ENCODE data around the gene ZFP90. TPM values are rescaled to one million over a fixed set of nuclear protein-coding genes. Genes with fewer than 3 reads are reported as not detected.

ZFP90 gene
- total and polyA plus RNA-seq, 11 donors, result 4.9 to 18.1 (median 11.0) TPM

- intact Hi-C loops (cut with DNase I), result loop anchor here in 7 of 10 donors (1.0 to 10.0 kb wide), 4 partner anchors 113 to 146 kb away; no protein-coding TSS in a partner anchor
- H3K4me3 ChIP-seq, result no peak overlapping the region
- H3K36me3 ChIP-seq, result no peaks in the 10 kb centered on the region
- H3K9me3 ChIP-seq, result no peaks in the 10 kb centered on the region
- ATAC-seq (no peak), DNase-seq (no peak)
- H3K4me1 ChIP-seq, result peaks cover 0 to 14% (median 2%) of the 10 kb centered on the region in 12 donors
- no peak overlapping the region for H3K27ac ChIP-seq
- TF ChIP-seq, protein P1, sequence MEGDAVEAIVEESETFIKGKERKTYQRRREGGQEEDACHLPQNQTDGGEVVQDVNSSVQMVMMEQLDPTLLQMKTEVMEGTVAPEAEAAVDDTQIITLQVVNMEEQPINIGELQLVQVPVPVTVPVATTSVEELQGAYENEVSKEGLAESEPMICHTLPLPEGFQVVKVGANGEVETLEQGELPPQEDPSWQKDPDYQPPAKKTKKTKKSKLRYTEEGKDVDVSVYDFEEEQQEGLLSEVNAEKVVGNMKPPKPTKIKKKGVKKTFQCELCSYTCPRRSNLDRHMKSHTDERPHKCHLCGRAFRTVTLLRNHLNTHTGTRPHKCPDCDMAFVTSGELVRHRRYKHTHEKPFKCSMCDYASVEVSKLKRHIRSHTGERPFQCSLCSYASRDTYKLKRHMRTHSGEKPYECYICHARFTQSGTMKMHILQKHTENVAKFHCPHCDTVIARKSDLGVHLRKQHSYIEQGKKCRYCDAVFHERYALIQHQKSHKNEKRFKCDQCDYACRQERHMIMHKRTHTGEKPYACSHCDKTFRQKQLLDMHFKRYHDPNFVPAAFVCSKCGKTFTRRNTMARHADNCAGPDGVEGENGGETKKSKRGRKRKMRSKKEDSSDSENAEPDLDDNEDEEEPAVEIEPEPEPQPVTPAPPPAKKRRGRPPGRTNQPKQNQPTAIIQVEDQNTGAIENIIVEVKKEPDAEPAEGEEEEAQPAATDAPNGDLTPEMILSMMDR (IDR thresholded peaks at IDR 0.05), result no peak
- WGBS, 4 donors, result 95 to 100% (median 99%) methylated on average over 3 of the region's 3 CpGs
- H3K27me3 ChIP-seq, result peaks cover 0 to 9% (median 0%) of the 10 kb centered on the region in 9 donors
Observed at GRCh38 chr16:68510775-68511174, 28.3 kb upstream of the ZFP90 start.

- intact Hi-C loops (cut with DNase I), result loop anchor here in 2 of 10 donors (5.0 to 10.0 kb wide), 2 partner anchors 115 to 147 kb away; no protein-coding TSS in a partner anchor
- ATAC-seq, result no peak
- Histone ChIP-seq H3K27me3 (peaks cover 0 to 9% (median 0%) of the 10 kb centered on the region in 9 donors), H3K4me3 (no peak overlapping the region), H3K4me1 (peaks cover 0 to 14% (median 2%) of the 10 kb centered on the region in 12 donors), H3K27ac (no peak overlapping the region), H3K9me3 (no peaks in the 10 kb centered on the region), H3K36me3 (no peaks in the 10 kb centered on the region)
- DNase-seq, result no peak
- WGBS, 4 donors, result 64 to 71% (median 67%) methylated on average over 8 of the region's 8 CpGs
- TF ChIP-seq POLR2A (IDR thresholded peaks at IDR 0.05), result no peak
- TF ChIP-seq, protein P1 (IDR thresholded peaks at IDR 0.05), result no peak
Observed at GRCh38 chr16:68512183-68512582, 26.9 kb upstream of the ZFP90 start.

DNA sequence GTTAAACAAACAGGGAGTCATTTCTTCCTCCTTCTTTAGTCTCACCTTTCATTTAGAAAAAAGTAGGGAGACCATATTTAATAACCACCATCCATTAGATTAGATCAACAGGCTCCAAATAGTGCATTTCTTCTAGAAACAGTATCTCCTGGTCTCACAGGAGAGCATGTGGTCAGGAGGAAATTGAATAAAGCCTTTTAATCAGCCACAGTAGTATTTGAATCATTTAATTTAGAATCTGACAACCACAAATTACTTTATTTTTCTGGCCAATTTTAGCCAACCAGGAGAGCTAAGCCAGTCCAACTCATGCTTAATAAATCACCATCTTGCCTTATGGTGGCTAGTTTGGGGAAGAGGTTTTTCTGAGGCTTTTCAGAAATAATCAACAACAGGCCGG, 26.3 kb upstream of the ZFP90 start:
- Histone ChIP-seq H3K27ac (no peak overlapping the region), H3K27me3 (peaks cover 0 to 9% (median 0%) of the 10 kb centered on the region in 9 donors), H3K9me3 (no peaks in the 10 kb centered on the region), H3K4me1 (peaks cover 0 to 14% (median 2%) of the 10 kb centered on the region in 12 donors), H3K36me3 (no peaks in the 10 kb centered on the region), H3K4me3 (no peak overlapping the region)
- no peak for DNase-seq
- intact Hi-C loops (cut with DNase I), result loop anchor here in 2 of 10 donors (5.0 to 10.0 kb wide), 2 partner anchors 115 to 148 kb away; no protein-coding TSS in a partner anchor
- ATAC-seq, result no peak
- 94 to 100% (median 94%) methylated on average over 1 of the region's 1 CpG for WGBS, 4 donors
- TF ChIP-seq, protein P1 (IDR thresholded peaks at IDR 0.05), result no peak
- no peak for TF ChIP-seq POLR2A (IDR thresholded peaks at IDR 0.05)

DNA sequence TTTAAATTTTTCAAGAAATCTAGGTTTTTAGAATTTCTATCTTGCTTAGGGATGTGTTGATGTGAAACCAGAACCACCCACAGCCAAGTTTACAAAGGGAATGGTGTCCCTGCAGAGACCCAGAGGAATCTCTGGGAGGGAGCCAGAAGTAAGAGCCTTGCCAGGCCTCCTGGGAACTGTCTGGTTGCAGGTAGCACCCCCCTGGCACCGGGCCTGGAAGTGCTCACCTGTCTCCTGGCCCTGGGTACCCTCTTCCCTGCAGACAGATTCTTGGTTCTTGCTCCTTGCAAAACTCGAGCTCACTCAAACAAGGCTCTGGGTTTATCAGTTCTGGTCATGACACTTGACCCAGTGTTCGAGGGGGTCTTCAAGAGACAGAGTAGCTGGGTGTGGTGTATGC, 24.6 kb upstream of the ZFP90 start:
- H3K27me3 ChIP-seq, result peaks cover 0 to 6% (median 0%) of the 10 kb centered on the region in 9 donors
- H3K27ac ChIP-seq, result no peak overlapping the region
- no peaks in the 10 kb centered on the region for H3K9me3 ChIP-seq
- TF ChIP-seq, protein P1 (IDR thresholded peaks at IDR 0.05), result no peak
- no peak for TF ChIP-seq POLR2A (IDR thresholded peaks at IDR 0.05)
- WGBS, 4 donors, result 41 to 49% (median 44%) methylated on average over 2 to 3 of the region's 3 CpGs
- intact Hi-C loops (cut with DNase I), result loop anchor here in 2 of 10 donors (5.0 to 10.0 kb wide), 2 partner anchors 117 to 150 kb away; no protein-coding TSS in a partner anchor
- no peak for DNase-seq
- no peaks in the 10 kb centered on the region for H3K36me3 ChIP-seq
- no peak overlapping the region for H3K4me3 ChIP-seq
- no peak for ATAC-seq
- H3K4me1 ChIP-seq, result peaks cover 0 to 14% (median 2%) of the 10 kb centered on the region in 12 donors

Data from heart left ventricle (tissue), 16 donors.